Stimulated activated CD4-positive, alpha-beta T cell treated with anti-CD3 and anti-CD28 coated beads, Interleukin-1b, Interleukin-23, amount 100 ng/mL, for 4 hours (primary cell): ENCODE results near the gene ADGRL3.

Source experiments
- DNase-seq, 2 donors: peaks; one replicate each; pipeline ENCODE4 v3.0.0-alpha.2; 2020; ENCODE audit warnings: low read depth in 2 of 2

ADGRL3 gene

DNA sequence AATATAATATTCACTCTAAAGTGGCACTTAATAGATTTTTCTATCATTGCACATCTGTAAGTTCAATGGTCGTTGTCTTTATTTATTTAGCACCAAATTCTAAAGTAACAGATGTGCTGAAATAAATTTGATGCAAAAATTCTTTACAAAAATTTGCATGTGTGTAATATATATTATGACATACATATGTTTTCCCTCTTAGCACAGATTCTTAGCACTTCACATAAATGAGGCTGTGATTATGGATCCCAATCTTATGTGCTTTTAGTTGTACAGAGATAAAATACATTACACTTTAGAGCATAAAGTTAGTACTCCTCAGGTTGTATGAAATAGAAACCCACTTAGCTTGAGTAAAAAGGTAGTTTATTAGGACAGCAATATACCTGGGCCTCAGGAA lies 915.1 kb downstream of the ADGRL3 start:
- DNase-seq = no peak

DNA sequence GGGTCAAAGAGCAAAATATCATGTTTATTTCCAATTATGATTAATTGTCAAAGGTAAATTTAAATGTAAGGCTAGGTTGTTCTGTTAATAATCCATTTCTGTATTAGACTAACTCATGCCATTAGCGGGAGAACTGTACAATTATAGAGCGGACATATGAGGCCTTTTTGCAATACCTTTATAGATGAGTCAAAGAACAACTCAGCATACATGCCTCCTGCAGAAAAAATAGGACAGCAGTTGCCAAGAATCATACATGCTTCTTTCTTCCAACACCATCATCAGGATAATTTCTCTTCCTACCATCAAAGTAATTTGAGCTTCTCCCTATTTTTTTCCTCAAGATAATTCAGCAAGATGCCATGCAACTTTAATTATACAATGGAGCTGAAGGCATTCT lies 917.8 kb downstream of the ADGRL3 start:
- DNase-seq = no peak

DNA sequence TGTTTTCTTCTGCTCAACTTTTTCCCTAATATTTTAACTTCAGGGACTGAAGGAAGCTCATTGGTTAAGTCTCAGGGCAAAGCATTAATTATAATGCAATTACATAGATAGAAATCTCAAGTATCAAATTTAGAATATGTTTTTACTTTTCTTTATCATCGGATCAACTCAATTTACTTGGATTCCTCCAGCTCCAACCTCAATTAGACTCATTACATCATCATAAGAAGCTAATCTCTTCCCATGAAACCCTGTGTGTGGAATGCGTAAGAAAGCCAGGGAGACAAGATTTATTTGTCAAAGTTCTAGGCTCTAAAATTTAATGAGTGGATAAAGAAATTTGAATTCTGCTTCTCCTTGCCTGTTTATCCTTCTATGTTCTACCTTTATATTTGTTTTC lies 918.4 kb downstream of the ADGRL3 start:
- no peak for DNase-seq

DNA sequence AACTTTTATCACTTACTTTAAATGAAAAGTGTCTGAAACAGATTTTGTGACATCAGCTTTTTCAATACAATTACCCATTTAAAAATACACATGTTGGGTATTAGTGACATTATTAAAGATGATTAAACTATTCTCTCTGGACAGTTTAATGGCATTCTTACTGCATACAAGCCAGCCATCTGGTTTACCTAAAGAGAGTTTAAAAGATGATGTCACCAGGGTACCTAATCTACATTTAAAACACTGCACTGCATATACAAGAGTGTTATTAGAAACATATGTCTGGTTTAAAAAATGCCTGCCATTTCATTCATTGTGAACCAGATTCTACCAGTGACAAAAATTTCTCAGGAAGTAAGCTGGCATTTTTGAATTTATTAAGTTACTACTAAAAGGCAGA lies 919.1 kb downstream of the ADGRL3 start:
- no peak for DNase-seq

DNA sequence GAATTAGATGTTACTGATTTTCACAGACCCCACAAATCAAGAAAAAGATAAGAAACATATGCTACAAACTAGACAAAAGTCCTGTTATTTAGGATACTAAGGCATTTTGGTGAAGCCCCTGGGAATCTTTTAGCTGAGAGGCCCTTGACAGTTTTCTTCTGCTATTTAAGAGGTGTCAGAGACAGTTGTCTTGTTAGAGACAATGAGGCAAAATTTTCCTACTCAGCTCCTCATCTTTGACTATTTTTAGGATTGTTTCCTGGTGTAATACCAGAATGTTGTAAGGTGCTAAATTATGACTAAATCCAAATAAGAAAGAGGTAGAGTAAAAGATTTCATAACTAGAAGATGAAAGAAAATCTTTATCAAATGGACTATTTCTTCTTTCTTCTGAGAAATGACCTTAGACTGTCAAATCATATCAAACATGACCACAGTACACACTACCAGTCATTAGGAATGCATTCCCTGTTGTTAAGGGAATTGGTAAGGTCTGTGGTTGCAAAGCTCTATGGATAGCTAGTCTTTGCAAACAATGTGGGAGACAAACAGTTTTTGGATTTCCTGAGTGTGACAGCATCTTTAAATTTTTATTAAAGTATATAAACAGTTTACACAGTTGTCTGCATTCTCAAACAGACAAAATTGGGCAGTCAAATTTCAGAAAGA lies 926.1 kb downstream of the ADGRL3 start:
- DNase-seq = no peak
